K562 (cell line): ENCODE results near the gene MUC5B. TPM values are rescaled to one million over a fixed set of nuclear protein-coding genes. Genes with fewer than 3 reads are reported as not detected.

Source experiments
- ZNF175 ChIP-seq: fragments of 200-800 bp; sonication (Bioruptor generic); IDR thresholded peaks from 2 replicates; pipeline ENCODE4 v1.6.1; 2016; ENCODE audit warnings: low read depth, mild to moderate bottlenecking, missing genetic modification characterization, missing compliant biosample characterization
- polyA plus RNA-seq, 8 experiments: library from polyadenylated mRNA; depleted of rRNA in 4 of 8; stranded (reverse) in 5 of 8; unstranded in 3 of 8; fragments of >200 nt; fragmentation: Nextera tagmentation in 2 of 8; fragmentation: Illumina TruSeq in 1 of 8; extraction: Ambion mirVana in 2 of 8; extraction: Trizol in 1 of 8; gene quantifications; 2 replicates each; pipeline versions ENCODE4 v1.2.1 to v1.2.3, GENCODE V29; 2011 to 2014; ENCODE audit warnings: inconsistent platforms in 1 of 8, missing spikeins in 1 of 8
- total RNA-seq, 7 experiments: library from RNA; depleted of rRNA in 6 of 7; stranded (reverse); fragments of >200 nt in 6 of 7; fragmentation: Illumina TruSeq in 2 of 7; extraction: Trizol in 2 of 7; gene quantifications; 2 replicates each; pipeline versions ENCODE4 v1.2.1 to v1.2.3, GENCODE V29; 2011 to 2021; ENCODE audit warnings: low replicate concordance in 1 of 7
- TF ChIP-seq, protein P1 (sequence below): fragments of 200-600 bp; sonication (generic); IDR thresholded peaks from one replicate; pipeline ENCODE4 v1.6.1; 2012; ENCODE audit warnings: mild to moderate bottlenecking, low read depth, low read length, inconsistent platforms
- TF ChIP-seq, protein P2 (sequence below), 2 experiments: fragments of 450-650 bp; conservative IDR thresholded peaks; 2 replicates each; pipeline ENCODE4 v1.6.1; 2017; ENCODE audit warnings: mild to moderate bottlenecking in 2 of 2, moderate library complexity in 2 of 2

The MUC5B gene
- total and polyA plus RNA-seq, 9 of the 15 experiments (the other 6 are each of a cell fraction or from before 2014, with no cell fraction given) = 0.04 to 0.95 TPM; not detected in 7

DNA sequence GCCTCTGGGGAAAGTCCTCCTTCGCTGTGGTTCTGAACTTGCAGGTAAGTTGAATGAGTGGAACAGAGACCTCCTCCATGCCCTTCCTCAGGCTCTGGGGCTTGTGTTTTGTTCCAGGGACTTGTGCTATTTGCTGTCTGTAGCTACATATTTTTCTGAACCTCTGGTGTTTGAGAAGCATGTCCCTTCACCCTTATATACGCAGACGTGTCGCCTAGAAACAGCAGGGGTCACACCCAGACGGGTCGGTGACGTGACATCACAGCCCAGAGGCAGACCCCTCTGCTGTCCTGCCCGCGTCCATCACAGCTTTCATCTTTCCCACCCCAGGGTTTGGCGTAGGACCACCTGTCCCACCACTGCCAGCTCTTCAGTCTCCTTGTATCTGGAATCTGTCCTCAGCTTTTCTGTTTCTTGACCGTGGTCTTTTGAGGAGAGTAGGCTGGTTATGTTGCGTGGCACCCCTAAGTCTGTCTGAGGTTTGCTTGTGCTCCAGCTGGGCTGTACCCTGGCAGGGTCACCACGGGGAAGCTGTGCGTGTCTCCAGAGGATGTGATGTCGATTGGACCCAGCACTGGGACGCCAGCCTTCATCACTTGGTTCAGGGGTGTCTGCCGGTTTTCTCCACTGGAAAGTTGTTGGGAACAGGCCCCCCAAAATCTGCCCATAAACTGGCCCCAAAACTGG is 13.4 kb upstream of the MUC5B start (continued):
- TF ChIP-seq, protein P1, sequence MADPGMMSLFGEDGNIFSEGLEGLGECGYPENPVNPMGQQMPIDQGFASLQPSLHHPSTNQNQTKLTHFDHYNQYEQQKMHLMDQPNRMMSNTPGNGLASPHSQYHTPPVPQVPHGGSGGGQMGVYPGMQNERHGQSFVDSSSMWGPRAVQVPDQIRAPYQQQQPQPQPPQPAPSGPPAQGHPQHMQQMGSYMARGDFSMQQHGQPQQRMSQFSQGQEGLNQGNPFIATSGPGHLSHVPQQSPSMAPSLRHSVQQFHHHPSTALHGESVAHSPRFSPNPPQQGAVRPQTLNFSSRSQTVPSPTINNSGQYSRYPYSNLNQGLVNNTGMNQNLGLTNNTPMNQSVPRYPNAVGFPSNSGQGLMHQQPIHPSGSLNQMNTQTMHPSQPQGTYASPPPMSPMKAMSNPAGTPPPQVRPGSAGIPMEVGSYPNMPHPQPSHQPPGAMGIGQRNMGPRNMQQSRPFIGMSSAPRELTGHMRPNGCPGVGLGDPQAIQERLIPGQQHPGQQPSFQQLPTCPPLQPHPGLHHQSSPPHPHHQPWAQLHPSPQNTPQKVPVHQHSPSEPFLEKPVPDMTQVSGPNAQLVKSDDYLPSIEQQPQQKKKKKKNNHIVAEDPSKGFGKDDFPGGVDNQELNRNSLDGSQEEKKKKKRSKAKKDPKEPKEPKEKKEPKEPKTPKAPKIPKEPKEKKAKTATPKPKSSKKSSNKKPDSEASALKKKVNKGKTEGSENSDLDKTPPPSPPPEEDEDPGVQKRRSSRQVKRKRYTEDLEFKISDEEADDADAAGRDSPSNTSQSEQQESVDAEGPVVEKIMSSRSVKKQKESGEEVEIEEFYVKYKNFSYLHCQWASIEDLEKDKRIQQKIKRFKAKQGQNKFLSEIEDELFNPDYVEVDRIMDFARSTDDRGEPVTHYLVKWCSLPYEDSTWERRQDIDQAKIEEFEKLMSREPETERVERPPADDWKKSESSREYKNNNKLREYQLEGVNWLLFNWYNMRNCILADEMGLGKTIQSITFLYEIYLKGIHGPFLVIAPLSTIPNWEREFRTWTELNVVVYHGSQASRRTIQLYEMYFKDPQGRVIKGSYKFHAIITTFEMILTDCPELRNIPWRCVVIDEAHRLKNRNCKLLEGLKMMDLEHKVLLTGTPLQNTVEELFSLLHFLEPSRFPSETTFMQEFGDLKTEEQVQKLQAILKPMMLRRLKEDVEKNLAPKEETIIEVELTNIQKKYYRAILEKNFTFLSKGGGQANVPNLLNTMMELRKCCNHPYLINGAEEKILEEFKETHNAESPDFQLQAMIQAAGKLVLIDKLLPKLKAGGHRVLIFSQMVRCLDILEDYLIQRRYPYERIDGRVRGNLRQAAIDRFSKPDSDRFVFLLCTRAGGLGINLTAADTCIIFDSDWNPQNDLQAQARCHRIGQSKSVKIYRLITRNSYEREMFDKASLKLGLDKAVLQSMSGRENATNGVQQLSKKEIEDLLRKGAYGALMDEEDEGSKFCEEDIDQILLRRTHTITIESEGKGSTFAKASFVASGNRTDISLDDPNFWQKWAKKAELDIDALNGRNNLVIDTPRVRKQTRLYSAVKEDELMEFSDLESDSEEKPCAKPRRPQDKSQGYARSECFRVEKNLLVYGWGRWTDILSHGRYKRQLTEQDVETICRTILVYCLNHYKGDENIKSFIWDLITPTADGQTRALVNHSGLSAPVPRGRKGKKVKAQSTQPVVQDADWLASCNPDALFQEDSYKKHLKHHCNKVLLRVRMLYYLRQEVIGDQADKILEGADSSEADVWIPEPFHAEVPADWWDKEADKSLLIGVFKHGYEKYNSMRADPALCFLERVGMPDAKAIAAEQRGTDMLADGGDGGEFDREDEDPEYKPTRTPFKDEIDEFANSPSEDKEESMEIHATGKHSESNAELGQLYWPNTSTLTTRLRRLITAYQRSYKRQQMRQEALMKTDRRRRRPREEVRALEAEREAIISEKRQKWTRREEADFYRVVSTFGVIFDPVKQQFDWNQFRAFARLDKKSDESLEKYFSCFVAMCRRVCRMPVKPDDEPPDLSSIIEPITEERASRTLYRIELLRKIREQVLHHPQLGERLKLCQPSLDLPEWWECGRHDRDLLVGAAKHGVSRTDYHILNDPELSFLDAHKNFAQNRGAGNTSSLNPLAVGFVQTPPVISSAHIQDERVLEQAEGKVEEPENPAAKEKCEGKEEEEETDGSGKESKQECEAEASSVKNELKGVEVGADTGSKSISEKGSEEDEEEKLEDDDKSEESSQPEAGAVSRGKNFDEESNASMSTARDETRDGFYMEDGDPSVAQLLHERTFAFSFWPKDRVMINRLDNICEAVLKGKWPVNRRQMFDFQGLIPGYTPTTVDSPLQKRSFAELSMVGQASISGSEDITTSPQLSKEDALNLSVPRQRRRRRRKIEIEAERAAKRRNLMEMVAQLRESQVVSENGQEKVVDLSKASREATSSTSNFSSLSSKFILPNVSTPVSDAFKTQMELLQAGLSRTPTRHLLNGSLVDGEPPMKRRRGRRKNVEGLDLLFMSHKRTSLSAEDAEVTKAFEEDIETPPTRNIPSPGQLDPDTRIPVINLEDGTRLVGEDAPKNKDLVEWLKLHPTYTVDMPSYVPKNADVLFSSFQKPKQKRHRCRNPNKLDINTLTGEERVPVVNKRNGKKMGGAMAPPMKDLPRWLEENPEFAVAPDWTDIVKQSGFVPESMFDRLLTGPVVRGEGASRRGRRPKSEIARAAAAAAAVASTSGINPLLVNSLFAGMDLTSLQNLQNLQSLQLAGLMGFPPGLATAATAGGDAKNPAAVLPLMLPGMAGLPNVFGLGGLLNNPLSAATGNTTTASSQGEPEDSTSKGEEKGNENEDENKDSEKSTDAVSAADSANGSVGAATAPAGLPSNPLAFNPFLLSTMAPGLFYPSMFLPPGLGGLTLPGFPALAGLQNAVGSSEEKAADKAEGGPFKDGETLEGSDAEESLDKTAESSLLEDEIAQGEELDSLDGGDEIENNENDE = no peak
- TF ChIP-seq ZNF175 (CRISPR knock-in tag) = no peak
- TF ChIP-seq, protein P2, sequence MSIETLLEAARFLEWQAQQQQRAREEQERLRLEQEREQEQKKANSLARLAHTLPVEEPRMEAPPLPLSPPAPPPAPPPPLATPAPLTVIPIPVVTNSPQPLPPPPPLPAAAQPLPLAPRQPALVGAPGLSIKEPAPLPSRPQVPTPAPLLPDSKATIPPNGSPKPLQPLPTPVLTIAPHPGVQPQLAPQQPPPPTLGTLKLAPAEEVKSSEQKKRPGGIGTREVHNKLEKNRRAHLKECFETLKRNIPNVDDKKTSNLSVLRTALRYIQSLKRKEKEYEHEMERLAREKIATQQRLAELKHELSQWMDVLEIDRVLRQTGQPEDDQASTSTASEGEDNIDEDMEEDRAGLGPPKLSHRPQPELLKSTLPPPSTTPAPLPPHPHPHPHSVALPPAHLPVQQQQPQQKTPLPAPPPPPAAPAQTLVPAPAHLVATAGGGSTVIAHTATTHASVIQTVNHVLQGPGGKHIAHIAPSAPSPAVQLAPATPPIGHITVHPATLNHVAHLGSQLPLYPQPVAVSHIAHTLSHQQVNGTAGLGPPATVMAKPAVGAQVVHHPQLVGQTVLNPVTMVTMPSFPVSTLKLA (conservative IDR thresholded peaks at IDR 0.05) = no peak
